K562 (cell line): ENCODE measurements around the gene CTDSP2. TPM values are rescaled to one million over a fixed set of nuclear protein-coding genes. Genes with fewer than 3 reads are reported as not detected.

Experiments
- ATAC-seq: fragments of 200-7000 bp; cut with Tn5 transposase; 3 replicates; pipeline ENCODE4 v1.9.1; 2020; ENCODE audit warnings: moderate library complexity
- BruUV-seq: library from RNA; stranded (reverse); fragments of 400-500 nt; replicated peaks from 2 replicates; lab custom pipeline; 2021; lab: Mats Ljungman, UMichigan
- CTCF ChIA-PET: fragments of 300-600 bp; formaldehyde crosslinking; extraction: SDS; loops from one replicate; lab custom pipeline; 2021; ENCODE audit warnings: low intra/inter-chr PET ratio; lab: Yijun Ruan, JAX
- POLR2A ChIA-PET: fragments of 300-600, 350-650 bp; sonication (Branson Sonifier 250); formaldehyde crosslinking; extraction: SDS; loops from one replicate; lab custom pipeline; 2021; ENCODE audit warnings: antibody characterized with exemption, inconsistent platforms; lab: Yijun Ruan, JAX
- DNase-seq, 4 experiments: peaks; one replicate each; pipeline versions ENCODE4 v3.0.0 to v3.0.0-alpha.2; 2011 to 2018; ENCODE audit warnings: low spot score in 3 of 4, mixed read lengths in 3 of 4; ENCODE audit errors: extremely low read depth in 1 of 4
- FAIRE-seq: peaks from 2 replicates; lab custom pipeline; 2011; peaks lifted over from hg19 to GRCh38; lab: Jason Lieb, UNC
- H2AFZ ChIP-seq: 2 replicates; pipeline ENCODE4 v1.6.0; 2011; ENCODE audit warnings: low read depth, low read length, control low read depth, inconsistent platforms
- H3K27ac ChIP-seq: fragments of 200-600 bp; 3 replicates; pipeline ENCODE4 v1.8.0; 2011; ENCODE audit warnings: low read depth, mild to moderate bottlenecking, control low read depth, inconsistent platforms, low read length, moderate library complexity, mixed read lengths; ENCODE audit errors: extremely low read depth
- H3K27me3 ChIP-seq, 2 experiments: fragments of 300-600 bp in 1 of 2; 2 replicates in 1 of 2; 3 replicates in 1 of 2; pipeline versions ENCODE4 v1.6.0 to v1.8.0; 2011; ENCODE audit warnings: inconsistent platforms in 2 of 2, low read length in 2 of 2, mild to moderate bottlenecking in 1 of 2, mixed read lengths in 1 of 2, moderate library complexity in 1 of 2; ENCODE audit not compliant: control insufficient read depth in 2 of 2, insufficient read depth in 2 of 2
- H3K36me3 ChIP-seq: fragments of 300-600 bp; 3 replicates; pipeline ENCODE4 v1.8.0; 2011; ENCODE audit warnings: mild to moderate bottlenecking, low read length, inconsistent platforms; ENCODE audit not compliant: control insufficient read depth, insufficient read depth
- H3K4me1 ChIP-seq, 2 experiments: fragments of 200-600 bp in 1 of 2; replicated peaks in 1 of 2; 2 replicates in 1 of 2; 3 replicates in 1 of 2; pipeline versions ENCODE4 v1.5.1 to v1.8.0; 2011; ENCODE audit warnings: inconsistent platforms in 2 of 2, low read length in 2 of 2, mild to moderate bottlenecking in 1 of 2, mixed read lengths in 1 of 2, moderate library complexity in 1 of 2; ENCODE audit not compliant: control insufficient read depth in 2 of 2, insufficient read depth in 2 of 2
- H3K4me2 ChIP-seq: 2 replicates; pipeline ENCODE4 v1.6.1; 2011; ENCODE audit warnings: low read length, control low read depth, inconsistent platforms, mixed read lengths; ENCODE audit not compliant: insufficient read depth
- H3K4me3 ChIP-seq: fragments of 200-600 bp; sonication (generic), shearing (Covaris generic); 2 replicates; pipeline ENCODE4 v1.5.1; 2016; ENCODE audit warnings: control low read depth, inconsistent platforms
- H3K79me2 ChIP-seq: fragments of 200-600 bp; 3 replicates; pipeline ENCODE4 v1.8.0; 2011; ENCODE audit warnings: low read length, inconsistent platforms; ENCODE audit not compliant: control insufficient read depth, insufficient read depth
- H3K9ac ChIP-seq, 2 experiments: 2 replicates each; pipeline versions ENCODE4 v1.6.0 to v1.6.1; 2011; ENCODE audit warnings: low read depth in 2 of 2, low read length in 2 of 2, control low read depth in 1 of 2, inconsistent platforms in 1 of 2, mild to moderate bottlenecking in 1 of 2, mixed read lengths in 1 of 2; ENCODE audit not compliant: insufficient read depth in 1 of 2
- H3K9me1 ChIP-seq: one replicate; pipeline ENCODE4 v1.6.0; 2011; ENCODE audit warnings: inconsistent platforms, mild to moderate bottlenecking, low read length, moderate library complexity; ENCODE audit not compliant: control insufficient read depth, insufficient read depth
- H3K9me3 ChIP-seq: replicated peaks from 2 replicates; pipeline ENCODE4 v1.5.1; 2011; ENCODE audit warnings: low read depth, low read length, inconsistent platforms; ENCODE audit not compliant: control insufficient read depth, insufficient read depth
- H4K20me1 ChIP-seq: replicated peaks from 2 replicates; pipeline ENCODE4 v1.6.1; 2011; ENCODE audit warnings: low read length, inconsistent platforms, mixed read lengths; ENCODE audit not compliant: control insufficient read depth, insufficient read depth
- ATF7 ChIP-seq: fragments of 450-650 bp; IDR thresholded peaks from 2 replicates; pipeline ENCODE4 v1.7.1; 2014; ENCODE audit warnings: mild to moderate bottlenecking, moderate library complexity
- BACH1 ChIP-seq: fragments of 200-800 bp; sonication (Bioruptor generic); IDR thresholded peaks from 2 replicates; pipeline ENCODE4 v1.6.1; 2016; ENCODE audit warnings: missing genetic modification characterization, missing compliant biosample characterization
- BCOR ChIP-seq: fragments of 450-650 bp; IDR thresholded peaks from 2 replicates; pipeline ENCODE4 v1.6.1; 2016
- BHLHE40 ChIP-seq: IDR thresholded peaks from 2 replicates; pipeline ENCODE4 v1.6.1; 2011; ENCODE audit warnings: low read length, improper control_type of control experiment
- CCAR2 ChIP-seq: fragments of 200-400 bp; formaldehyde crosslinking; IDR thresholded peaks from 2 replicates; pipeline ENCODE4 v1.6.1; 2017; ENCODE audit warnings: mild to moderate bottlenecking, low read depth, low read length
- GTF2E2 ChIP-seq: fragments of 200-800 bp; sonication (Bioruptor generic); IDR thresholded peaks from 2 replicates; pipeline ENCODE4 v1.6.1; 2016; ENCODE audit warnings: missing genetic modification characterization, missing compliant biosample characterization
- NR2C1 ChIP-seq, 2 experiments: fragments of 450-650 bp; IDR thresholded peaks; 2 replicates each; pipeline ENCODE4 v1.6.1; 2017; ENCODE audit warnings: mild to moderate bottlenecking in 2 of 2, antibody characterized with exemption in 1 of 2, inconsistent platforms in 1 of 2, missing compliant biosample characterization in 1 of 2, missing genetic modification characterization in 1 of 2
- SNIP1 ChIP-seq: fragments of 450-650 bp; IDR thresholded peaks from 2 replicates; pipeline ENCODE4 v1.7.1; 2017; ENCODE audit warnings: low read depth, mild to moderate bottlenecking
- SUPT5H ChIP-seq: fragments of 450-650 bp; IDR thresholded peaks from 2 replicates; pipeline ENCODE4 v1.6.1; 2016
- XRCC5 ChIP-seq: fragments of 200-400 bp; formaldehyde crosslinking; IDR thresholded peaks from 2 replicates; pipeline ENCODE4 v1.6.1; 2017; ENCODE audit warnings: low read depth, mild to moderate bottlenecking, low read length
- ZNF778 ChIP-seq: fragments of 450-650 bp; formaldehyde crosslinking; IDR thresholded peaks from 2 replicates; pipeline ENCODE4 v1.4.0; 2020; ENCODE audit warnings: mild to moderate bottlenecking, moderate library complexity
- WGBS: fragments of 100-300 bp; shearing (Covaris generic); methylation state at CpG from one replicate; pipeline ENCODE4 v1.1.6; 2016; ENCODE audit warnings: low coverage, mixed read lengths; ENCODE audit not compliant: insufficient coverage; ENCODE audit errors: missing lambda C conversion rate; 5-methylcytosine and 5-hydroxymethylcytosine counted together
- in situ Hi-C: fragments of 300-500 bp; cut with MboI; formaldehyde crosslinking; loops from 4 replicates; pipeline ENCODE4 v1.15.0; 2018; ENCODE audit warnings: inconsistent platforms, mixed read lengths
- intact Hi-C: fragments of 100-400 bp; cut with micrococcal nuclease; formaldehyde crosslinking; loops from 2 replicates; pipeline ENCODE4 v1.14.2; 2022
- polyA plus RNA-seq, 8 experiments: library from polyadenylated mRNA; depleted of rRNA in 4 of 8; stranded (reverse) in 5 of 8; unstranded in 3 of 8; fragments of >200 nt; fragmentation: Nextera tagmentation in 2 of 8; fragmentation: Illumina TruSeq in 1 of 8; extraction: Ambion mirVana in 2 of 8; extraction: Trizol in 1 of 8; gene quantifications; 2 replicates each; pipeline versions ENCODE4 v1.2.1 to v1.2.3, GENCODE V29; 2011 to 2014; ENCODE audit warnings: inconsistent platforms in 1 of 8, missing spikeins in 1 of 8
- total RNA-seq, 7 experiments: library from RNA; depleted of rRNA in 6 of 7; stranded (reverse); fragments of >200 nt in 6 of 7; fragmentation: Illumina TruSeq in 2 of 7; extraction: Trizol in 2 of 7; gene quantifications; 2 replicates each; pipeline versions ENCODE4 v1.2.1 to v1.2.3, GENCODE V29; 2011 to 2021; ENCODE audit warnings: low replicate concordance in 1 of 7
- TF ChIP-seq, protein P1 (sequence below): fragments of 250-450 bp; sonication (Bioruptor Pico); IDR thresholded peaks from 2 replicates; pipeline ENCODE4 v1.4.0; 2020; ENCODE audit warnings: mild to moderate bottlenecking, moderate library complexity
- TF ChIP-seq, protein P2 (sequence below): fragments of 250-450 bp; sonication (Bioruptor Pico); IDR thresholded peaks from 2 replicates; pipeline ENCODE4 v1.5.0; 2021
- TF ChIP-seq, protein P3 (sequence below): fragments of 200-800 bp; sonication (Bioruptor generic); IDR thresholded peaks from 2 replicates; pipeline ENCODE4 v1.6.1; 2017; ENCODE audit warnings: missing genetic modification characterization, missing compliant biosample characterization
- TF ChIP-seq, protein P4 (sequence below): fragments of 450-650 bp; formaldehyde crosslinking; IDR thresholded peaks from 2 replicates; pipeline ENCODE4 v1.4.0; 2022; ENCODE audit warnings: mild to moderate bottlenecking, moderate library complexity

Gene CTDSP2
- total and polyA plus RNA-seq, 9 of the 15 experiments (the other 6 are each of a cell fraction or from before 2014, with no cell fraction given), result 20.4 to 108 (median 47.7) TPM

DNA sequence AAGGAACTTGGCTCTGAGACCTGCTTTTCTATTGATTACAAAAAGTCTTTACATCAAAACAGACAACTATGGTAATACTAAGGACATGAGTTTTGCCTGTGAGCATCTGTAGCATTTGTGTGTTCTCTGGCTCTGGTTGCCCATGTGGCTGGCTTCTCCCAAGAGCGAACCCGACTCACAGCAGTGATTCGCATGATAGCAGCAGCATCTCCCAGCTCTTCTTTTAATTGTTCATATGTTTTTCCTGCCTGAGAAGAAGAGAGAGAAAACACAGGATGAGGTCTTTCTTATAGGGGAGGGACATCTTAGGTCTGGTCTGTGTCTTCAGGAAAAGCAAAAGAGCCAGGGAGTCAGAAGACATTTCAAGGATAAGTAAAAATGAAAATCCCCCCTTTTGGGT, 45.6 kb downstream of the CTDSP2 start (continued):
- TF ChIP-seq XRCC5, result no peak
- TF ChIP-seq, protein P1, sequence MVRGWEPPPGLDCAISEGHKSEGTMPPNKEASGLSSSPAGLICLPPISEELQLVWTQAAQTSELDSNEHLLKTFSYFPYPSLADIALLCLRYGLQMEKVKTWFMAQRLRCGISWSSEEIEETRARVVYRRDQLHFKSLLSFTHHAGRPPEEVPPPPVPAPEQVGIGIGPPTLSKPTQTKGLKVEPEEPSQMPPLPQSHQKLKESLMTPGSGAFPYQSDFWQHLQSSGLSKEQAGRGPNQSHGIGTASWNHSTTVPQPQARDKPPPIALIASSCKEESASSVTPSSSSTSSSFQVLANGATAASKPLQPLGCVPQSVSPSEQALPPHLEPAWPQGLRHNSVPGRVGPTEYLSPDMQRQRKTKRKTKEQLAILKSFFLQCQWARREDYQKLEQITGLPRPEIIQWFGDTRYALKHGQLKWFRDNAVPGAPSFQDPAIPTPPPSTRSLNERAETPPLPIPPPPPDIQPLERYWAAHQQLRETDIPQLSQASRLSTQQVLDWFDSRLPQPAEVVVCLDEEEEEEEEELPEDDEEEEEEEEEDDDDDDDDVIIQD (CRISPR knock-in tag), result no peak
- TF ChIP-seq, protein P2, sequence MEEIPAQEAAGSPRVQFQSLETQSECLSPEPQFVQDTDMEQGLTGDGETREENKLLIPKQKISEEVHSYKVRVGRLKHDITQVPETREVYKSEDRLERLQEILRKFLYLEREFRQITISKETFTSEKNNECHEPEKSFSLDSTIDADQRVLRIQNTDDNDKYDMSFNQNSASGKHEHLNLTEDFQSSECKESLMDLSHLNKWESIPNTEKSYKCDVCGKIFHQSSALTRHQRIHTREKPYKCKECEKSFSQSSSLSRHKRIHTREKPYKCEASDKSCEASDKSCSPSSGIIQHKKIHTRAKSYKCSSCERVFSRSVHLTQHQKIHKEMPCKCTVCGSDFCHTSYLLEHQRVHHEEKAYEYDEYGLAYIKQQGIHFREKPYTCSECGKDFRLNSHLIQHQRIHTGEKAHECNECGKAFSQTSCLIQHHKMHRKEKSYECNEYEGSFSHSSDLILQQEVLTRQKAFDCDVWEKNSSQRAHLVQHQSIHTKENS (CRISPR knock-in tag), result no peak
- TF ChIP-seq NR2C1 (IDR thresholded peaks at IDR 0.05), result no peak
- TF ChIP-seq NR2C1 (tag; IDR thresholded peaks at IDR 0.05), result no peak
- TF ChIP-seq, all 486 proteins: peak for 0

DNA sequence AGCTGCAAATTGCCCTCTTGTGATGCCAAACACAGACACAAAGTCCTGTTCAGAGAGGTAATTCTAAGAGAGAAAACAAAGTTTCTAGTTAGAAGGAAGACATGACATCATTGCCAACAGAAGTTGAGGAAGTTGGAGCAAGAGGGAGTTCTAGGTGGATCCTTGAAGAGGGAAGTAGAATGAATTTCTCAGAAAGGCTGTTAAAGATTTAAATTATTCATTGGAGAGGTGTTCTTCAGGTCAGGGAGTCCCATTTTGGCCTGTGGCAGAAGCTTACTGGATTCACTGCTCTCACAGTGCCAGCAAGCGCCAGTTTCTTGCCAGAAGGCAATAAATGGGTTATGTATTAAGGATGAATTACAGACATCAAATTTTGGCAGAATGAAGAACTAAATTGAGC, 48.6 kb downstream of the CTDSP2 start:
- H3K27me3 ChIP-seq, result no peaks in the 10 kb centered on the region
- DNase-seq (no peak), FAIRE-seq (no peak), ATAC-seq (no peak)
- no TSS peak for BruUV-seq
- H4K20me1 ChIP-seq, result no peaks in the 10 kb centered on the region
- no peaks in the 10 kb centered on the region for H3K9me3 ChIP-seq
- H3K36me3 ChIP-seq, result peaks cover 67% of the 10 kb centered on the region
- H3K27ac ChIP-seq, result no peak overlapping the region
- no peak overlapping the region for H3K9ac ChIP-seq
- intact Hi-C loops (no loop called here), in situ Hi-C loops (no loop called here)
- H2AFZ ChIP-seq, result no peak overlapping the region
- ChIA-PET CTCF (no interaction called here), POLR2A (interaction anchor here (0.6 to 3.4 kb wide), 5 partner anchors 12 to 199 kb away, joined by 3 to 21 read pairs (median 4); partner anchors contain the start of gene CYP27B1)
- H3K9me1 ChIP-seq, result no peaks in the 10 kb centered on the region
- no peak overlapping the region for H3K4me2 ChIP-seq
- peaks cover 2 to 4% of the 10 kb centered on the region in 2 experiments; a peak in 2 of 5 replicates for H3K4me1 ChIP-seq
- WGBS, result 100% methylated on average over 1 of the region's 1 CpG
- peaks cover 2% of the 10 kb centered on the region; the same call in 1 of the 3 replicates for H3K79me2 ChIP-seq
- no peak overlapping the region for H3K4me3 ChIP-seq
- TF ChIP-seq, protein P3, sequence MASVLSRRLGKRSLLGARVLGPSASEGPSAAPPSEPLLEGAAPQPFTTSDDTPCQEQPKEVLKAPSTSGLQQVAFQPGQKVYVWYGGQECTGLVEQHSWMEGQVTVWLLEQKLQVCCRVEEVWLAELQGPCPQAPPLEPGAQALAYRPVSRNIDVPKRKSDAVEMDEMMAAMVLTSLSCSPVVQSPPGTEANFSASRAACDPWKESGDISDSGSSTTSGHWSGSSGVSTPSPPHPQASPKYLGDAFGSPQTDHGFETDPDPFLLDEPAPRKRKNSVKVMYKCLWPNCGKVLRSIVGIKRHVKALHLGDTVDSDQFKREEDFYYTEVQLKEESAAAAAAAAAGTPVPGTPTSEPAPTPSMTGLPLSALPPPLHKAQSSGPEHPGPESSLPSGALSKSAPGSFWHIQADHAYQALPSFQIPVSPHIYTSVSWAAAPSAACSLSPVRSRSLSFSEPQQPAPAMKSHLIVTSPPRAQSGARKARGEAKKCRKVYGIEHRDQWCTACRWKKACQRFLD, result no peak
- TF ChIP-seq ATF7 (peak; percentile 28; the same call in 1 of the 2 replicates), BHLHE40 (no peak), CCAR2 (no peak), BACH1 (tag) (no peak), BCOR (no peak), GTF2E2 (tag) (no peak), ZNF778 (CRISPR knock-in tag) (no peak), SNIP1 (no peak), SUPT5H (0 out of 2 replicates have a peak, but pooled peaks have one; percentile 21)
- TF ChIP-seq, protein P4, sequence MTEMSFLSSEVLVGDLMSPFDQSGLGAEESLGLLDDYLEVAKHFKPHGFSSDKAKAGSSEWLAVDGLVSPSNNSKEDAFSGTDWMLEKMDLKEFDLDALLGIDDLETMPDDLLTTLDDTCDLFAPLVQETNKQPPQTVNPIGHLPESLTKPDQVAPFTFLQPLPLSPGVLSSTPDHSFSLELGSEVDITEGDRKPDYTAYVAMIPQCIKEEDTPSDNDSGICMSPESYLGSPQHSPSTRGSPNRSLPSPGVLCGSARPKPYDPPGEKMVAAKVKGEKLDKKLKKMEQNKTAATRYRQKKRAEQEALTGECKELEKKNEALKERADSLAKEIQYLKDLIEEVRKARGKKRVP (CRISPR knock-in tag), result no peak
